Stimulated activated CD8-positive, alpha-beta memory T cell treated with anti-CD3 and anti-CD28 coated beads, Interleukin-12 subunit alpha, Interleukin-12 subunit beta, amount 100 ng/mL, for 1 hour (primary cell): ENCODE results near the gene FBXO41.

ENCODE experiments used
- DNase-seq: peaks from one replicate; pipeline ENCODE4 v3.0.0-alpha.2; 2020; ENCODE audit warnings: low read depth

The FBXO41 gene

DNA sequence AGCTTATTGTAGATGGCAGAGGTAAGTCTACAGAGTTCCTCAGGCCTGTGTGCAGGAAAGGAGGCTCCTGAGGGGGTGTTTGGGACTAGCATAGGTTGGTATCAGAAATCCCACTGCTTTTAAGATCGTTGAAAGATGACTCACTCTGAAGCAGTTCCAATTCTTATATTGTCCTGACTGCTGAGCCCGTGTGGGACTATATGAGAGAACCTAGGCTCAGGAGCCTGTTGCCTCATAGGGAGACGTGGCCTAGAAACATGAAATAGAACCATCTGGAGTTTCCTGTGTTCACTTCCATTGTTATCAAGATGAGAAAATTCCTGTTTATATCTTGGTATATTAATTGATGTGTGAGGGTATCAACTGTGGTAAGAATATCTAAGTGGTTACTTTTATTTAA is 44.5 kb downstream of the FBXO41 start:
- DNase-seq, result no peak

DNA sequence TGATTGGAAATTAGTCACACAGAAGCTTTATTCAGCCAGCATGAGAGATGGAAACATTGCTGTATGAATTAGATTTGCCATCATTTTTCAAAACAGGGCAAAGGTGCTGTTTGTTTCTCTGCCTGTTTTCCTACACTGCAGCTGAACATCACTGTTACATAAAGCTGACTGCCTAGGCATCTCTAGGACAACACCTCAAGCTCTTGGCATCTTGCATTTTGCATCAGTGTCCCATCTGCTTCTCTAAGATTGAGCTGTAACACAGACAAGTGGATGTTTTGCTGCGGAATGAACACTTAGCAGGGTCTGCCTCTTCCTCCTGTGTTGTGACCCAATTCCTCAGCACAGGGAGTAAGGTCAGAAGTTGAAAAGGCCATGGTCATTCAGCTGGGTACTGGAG is 45.3 kb downstream of the FBXO41 start:
- DNase-seq, result no peak

GRCh38 chr2:73238149-73238548 is 46.1 kb downstream of the FBXO41 start:
- no peak for DNase-seq

- no peak for DNase-seq
Measured at GRCh38 chr2:73237168-73237567, 47.1 kb downstream of the FBXO41 start.

- DNase-seq, result no peak
Measured at GRCh38 chr2:73235315-73236028, 48.8 kb downstream of the FBXO41 start.

GRCh38 chr2:73233932-73234832 is 50.1 kb downstream of the FBXO41 start, which contains the start of gene CCT7:
CCT7 (plus strand) TSS chr2:73234308; CDS start chr2:73234379, 71 bp downstream.
- DNase-seq, result peak; percentile 76

DNA sequence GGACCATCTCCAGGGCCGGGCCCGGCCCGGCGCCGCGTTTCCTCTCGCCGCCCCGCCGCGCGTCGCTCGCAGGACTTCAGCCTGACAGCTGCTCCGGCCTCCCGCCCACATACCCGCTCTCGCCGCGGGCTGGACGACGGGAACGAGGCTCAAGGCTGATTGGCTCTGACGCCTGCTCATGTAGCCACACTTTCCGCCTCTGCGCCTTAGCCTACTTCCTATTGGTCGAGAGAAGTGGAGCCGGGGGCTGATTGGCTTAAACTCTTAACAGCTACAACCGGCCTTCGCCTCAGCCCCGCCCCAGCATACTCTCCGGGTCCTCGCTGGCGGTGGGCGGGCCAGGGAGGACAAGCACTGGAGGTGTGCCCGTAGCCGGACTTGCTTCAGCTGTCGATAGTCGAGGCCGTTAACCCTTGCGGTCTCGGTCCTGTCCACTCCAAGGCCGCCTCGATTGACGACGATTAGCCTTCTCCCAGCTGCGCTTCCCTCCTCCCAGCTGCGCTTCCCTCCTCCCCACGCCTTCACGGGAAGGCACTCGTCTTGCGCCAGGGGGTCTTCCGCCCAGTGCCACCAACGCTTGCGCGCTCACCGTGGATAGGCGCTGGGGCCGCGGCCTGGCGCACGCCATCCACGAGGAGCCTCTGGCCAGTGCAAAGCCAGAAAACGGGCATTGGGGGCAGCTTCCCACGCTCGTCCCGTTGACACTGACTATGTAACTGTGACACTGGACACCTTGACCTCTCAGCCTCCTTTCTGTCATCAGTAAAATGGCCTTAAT is 50.9 kb downstream of the FBXO41 start, which contains the start of gene PRADC1:
Gene PRADC1 (minus strand): TSS at position 86 of the 778 bp plus-strand sequence. CDS start 79 bp downstream, at position 7.
- peak; percentile 90 for DNase-seq

DNA sequence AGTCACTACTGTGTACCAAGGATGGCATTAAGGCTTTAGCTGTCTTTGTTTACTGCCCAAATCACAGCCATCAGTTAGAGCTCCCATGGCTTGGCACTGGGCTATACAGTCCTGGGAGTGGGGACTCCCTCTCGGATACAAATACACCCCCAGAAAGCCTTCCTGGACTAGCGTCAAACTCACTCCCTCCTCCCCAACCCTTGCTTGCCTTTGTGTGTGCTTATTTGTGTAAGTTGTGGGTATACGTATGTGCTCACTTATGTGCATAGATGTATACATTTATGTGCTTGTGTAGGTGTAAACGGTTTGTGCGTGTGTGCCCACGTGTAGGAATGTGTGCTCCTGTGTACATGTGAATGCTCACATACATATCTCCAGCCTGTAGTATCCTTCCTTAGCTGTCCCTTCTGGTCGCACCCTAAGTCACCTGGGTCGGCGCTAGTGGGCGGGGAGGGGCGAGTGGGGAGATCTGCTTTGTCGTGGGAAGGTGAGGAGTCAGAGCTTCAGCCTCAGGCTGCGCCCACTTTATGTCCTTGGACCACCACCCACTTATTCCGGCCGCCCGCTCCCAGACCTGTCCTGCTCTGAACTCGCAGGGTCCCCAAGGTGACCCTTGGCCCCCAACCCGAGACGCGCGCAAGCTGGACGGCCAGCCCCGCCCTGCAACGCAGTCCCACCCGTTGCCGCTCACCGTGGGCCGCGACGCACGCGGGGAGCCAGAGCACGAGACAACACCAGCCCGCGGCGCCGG is 51.7 kb downstream of the FBXO41 start:
- no peak for DNase-seq

- no peak for DNase-seq
Measured at GRCh38 chr2:73228631-73229030, 55.6 kb downstream of the FBXO41 start.

GRCh38 chr2:73227086-73227485 is 57.2 kb downstream of the FBXO41 start:
- DNase-seq, result no peak

- DNase-seq, result no peak
Measured at GRCh38 chr2:73225513-73226360, 58.5 kb downstream of the FBXO41 start.

DNA sequence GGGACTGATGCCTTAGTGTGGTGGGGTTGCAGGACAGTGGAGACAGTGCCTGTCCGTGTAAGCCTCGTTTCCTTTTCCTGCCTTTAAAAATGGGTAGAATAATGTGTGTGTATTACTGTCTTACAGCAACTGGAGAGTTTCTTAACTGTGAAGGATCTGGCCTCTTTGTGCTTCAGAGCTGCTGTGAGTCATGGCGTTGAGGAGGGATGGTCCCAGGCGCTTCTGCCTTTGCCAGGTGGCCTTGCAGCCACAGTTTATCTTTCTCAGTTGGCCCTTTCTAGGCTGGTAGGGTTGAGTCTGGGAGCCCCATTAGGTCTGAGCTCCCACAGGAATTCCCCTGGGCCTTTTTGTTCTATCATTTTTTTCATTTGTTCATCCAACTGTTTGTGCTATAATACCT is 60.5 kb downstream of the FBXO41 start:
- DNase-seq, result no peak

DNA sequence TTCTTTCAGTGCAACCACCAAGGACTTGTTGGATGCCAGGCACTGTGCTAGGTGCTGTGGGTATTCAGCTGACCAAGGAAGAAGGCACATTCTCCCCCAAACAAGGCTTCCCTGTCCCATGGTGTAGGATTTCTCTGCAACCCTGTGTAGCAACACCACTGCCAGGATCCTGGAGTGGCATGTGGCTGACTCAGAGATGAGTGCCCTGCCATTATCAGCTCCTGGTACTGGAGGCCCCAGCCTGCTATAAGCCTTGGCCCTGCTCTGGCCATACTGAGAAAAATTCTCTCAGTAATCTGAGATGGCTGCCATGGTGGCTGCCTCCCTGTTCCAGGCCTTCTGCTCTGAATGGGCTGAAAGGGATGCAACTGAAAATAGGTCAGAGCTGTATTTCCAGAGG is 66.0 kb downstream of the FBXO41 start:
- no peak for DNase-seq

GRCh38 chr2:73217826-73218225 is 66.5 kb downstream of the FBXO41 start:
- no peak for DNase-seq

- DNase-seq, result no peak
Measured at GRCh38 chr2:73217160-73217559, 67.1 kb downstream of the FBXO41 start.

GRCh38 chr2:73215254-73215653 is 69.0 kb downstream of the FBXO41 start:
- no peak for DNase-seq

- DNase-seq, result peak; percentile 85
Measured at GRCh38 chr2:73214120-73215035, 69.9 kb downstream of the FBXO41 start, which contains the start of gene SMYD5. SMYD5 (plus strand) TSS chr2:73214245; CDS start chr2:73214267, 22 bp downstream.

- DNase-seq, result peak; percentile 52
Measured at GRCh38 chr2:73212448-73213176, 71.7 kb downstream of the FBXO41 start.

DNA sequence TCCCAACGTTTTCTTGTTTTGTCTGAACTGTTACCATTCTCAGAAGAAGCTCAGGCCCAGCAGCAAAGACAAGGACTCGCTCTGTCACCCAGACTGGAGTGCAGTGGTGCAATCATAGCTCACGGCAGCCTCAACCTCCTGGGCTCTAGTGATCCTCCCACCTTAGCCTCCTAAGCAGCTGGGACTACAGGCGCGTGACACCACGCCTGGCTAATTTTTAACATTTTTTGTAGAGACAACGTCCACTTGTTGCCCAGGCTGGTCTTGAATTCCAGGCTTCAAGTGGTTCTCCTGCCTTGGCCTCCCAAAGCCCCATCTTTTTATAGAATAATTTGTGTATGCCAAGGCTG is 72.2 kb downstream of the FBXO41 start:
- no peak for DNase-seq
